Endothelial cell of umbilical vein (primary cell): Measurements from ENCODE around the gene ASMTL. TPM values are rescaled to one million over a fixed set of nuclear protein-coding genes. Genes with fewer than 3 reads are reported as not detected.

Source experiments
- BruUV-seq: library from RNA; stranded (reverse); fragments of 400-500 nt; replicated peaks from 2 replicates; lab custom pipeline; 2021; lab: Mats Ljungman, UMichigan
- CTCF ChIA-PET: fragments of 300-600, 350-600 bp; sonication (Branson Sonifier 250); formaldehyde crosslinking; loops from one replicate; lab custom pipeline; 2021; ENCODE audit warnings: antibody characterized with exemption, inconsistent platforms; lab: Charles Lee
- POLR2A ChIA-PET: fragments of 300-600, 350-600 bp; sonication (Branson Sonifier 250); formaldehyde crosslinking; loops from one replicate; lab custom pipeline; 2021; ENCODE audit warnings: antibody characterized with exemption, inconsistent platforms; lab: Charles Lee
- DNase-seq: peaks from one replicate; pipeline ENCODE4 v3.0.0-alpha.2; 2011; ENCODE audit warnings: low read depth, low spot score
- FAIRE-seq: peaks from 2 replicates; lab custom pipeline; 2011; peaks lifted over from hg19 to GRCh38; lab: Jason Lieb, UNC
- H2AFZ ChIP-seq: 2 replicates; pipeline ENCODE4 v1.6.0; 2012; ENCODE audit warnings: low read depth, low read length, control low read depth, inconsistent platforms
- H3K27ac ChIP-seq: 2 replicates; pipeline ENCODE4 v1.5.1; 2011; ENCODE audit warnings: low read depth, mild to moderate bottlenecking, control low read depth, low read length, moderate library complexity; ENCODE audit not compliant: insufficient read depth
- H3K27me3 ChIP-seq, 2 experiments: 2 replicates each; pipeline versions ENCODE4 v1.6.0 to v1.6.1; 2011; ENCODE audit warnings: low read length in 2 of 2, mixed read lengths in 1 of 2; ENCODE audit not compliant: control insufficient read depth in 2 of 2, insufficient read depth in 2 of 2
- H3K36me3 ChIP-seq, 2 experiments: 2 replicates in 1 of 2; 3 replicates in 1 of 2; pipeline ENCODE4 v1.5.1; 2011; ENCODE audit warnings: low read length in 2 of 2, mild to moderate bottlenecking in 1 of 2, moderate library complexity in 1 of 2; ENCODE audit not compliant: control insufficient read depth in 2 of 2, insufficient read depth in 2 of 2; ENCODE audit errors: extremely low read depth in 1 of 2
- H3K4me1 ChIP-seq: 3 replicates; pipeline ENCODE4 v1.5.1; 2011; ENCODE audit warnings: mild to moderate bottlenecking, low read length; ENCODE audit not compliant: control insufficient read depth, insufficient read depth; ENCODE audit errors: extremely low read depth
- H3K4me2 ChIP-seq: 2 replicates; pipeline ENCODE4 v1.6.1; 2011; ENCODE audit warnings: low read length, control low read depth, mixed read lengths; ENCODE audit not compliant: insufficient read depth
- H3K4me3 ChIP-seq, 3 experiments: fragments of 200-600 bp in 1 of 3; sonication (generic), shearing (Covaris generic) in 1 of 3; replicated peaks in 1 of 3; 2 replicates each; pipeline ENCODE4 v1.5.1; 2011 to 2016; ENCODE audit warnings: control low read depth in 3 of 3, low read length in 3 of 3, mild to moderate bottlenecking in 2 of 3, inconsistent platforms in 1 of 3, low read depth in 1 of 3, moderate library complexity in 1 of 3; ENCODE audit not compliant: insufficient read depth in 1 of 3
- H3K79me2 ChIP-seq: 2 replicates; pipeline ENCODE4 v1.6.0; 2012; ENCODE audit warnings: low read length, inconsistent platforms; ENCODE audit not compliant: control insufficient read depth, insufficient read depth
- H3K9ac ChIP-seq: replicated peaks from 2 replicates; pipeline ENCODE3; 2011; ENCODE audit warnings: low read length, control low read depth; ENCODE audit not compliant: insufficient read depth; ENCODE audit errors: extremely low read depth
- H3K9me1 ChIP-seq: replicated peaks from 3 replicates; pipeline ENCODE4 v1.6.0; 2011; ENCODE audit warnings: mild to moderate bottlenecking, low read length; ENCODE audit not compliant: control insufficient read depth, insufficient read depth; ENCODE audit errors: extremely low read depth
- H3K9me3 ChIP-seq: replicated peaks from 2 replicates; pipeline ENCODE4 v1.5.1; 2012; ENCODE audit warnings: low read length, inconsistent platforms; ENCODE audit not compliant: control insufficient read depth, insufficient read depth
- H4K20me1 ChIP-seq: replicated peaks from 2 replicates; pipeline ENCODE3; 2011; ENCODE audit warnings: mild to moderate bottlenecking, low read length; ENCODE audit not compliant: control insufficient read depth, insufficient read depth; ENCODE audit errors: extremely low read depth
- CTCF ChIP-seq, 2 donors: IDR thresholded peaks; 1 replicate in 1 of 2; 2 replicates in 1 of 2; pipeline ENCODE4 v1.5.1; 2011; ENCODE audit warnings: low read length in 2 of 2, mild to moderate bottlenecking in 2 of 2, moderate library complexity in 2 of 2, control low read depth in 1 of 2, inconsistent platforms in 1 of 2, low read depth in 1 of 2; ENCODE audit not compliant: insufficient read depth in 1 of 2; ENCODE audit errors: extremely low read depth in 1 of 2
- EZH2 ChIP-seq: IDR thresholded peaks from 2 replicates; pipeline ENCODE4 v1.6.1; 2012; ENCODE audit warnings: borderline replicate concordance, low read depth, mild to moderate bottlenecking, moderate library complexity, low read length, inconsistent platforms; ENCODE audit not compliant: severe bottlenecking
- FOS ChIP-seq: IDR thresholded peaks from 2 replicates; pipeline ENCODE4 v1.6.1; 2011; ENCODE audit warnings: mild to moderate bottlenecking, low read length, moderate library complexity, borderline replicate concordance; ENCODE audit not compliant: insufficient read depth
- GATA2 ChIP-seq: IDR thresholded peaks from 2 replicates; pipeline ENCODE4 v1.7.0; 2011; ENCODE audit warnings: low read depth, mild to moderate bottlenecking, moderate library complexity, mixed read lengths, low read length; ENCODE audit not compliant: insufficient read length, insufficient read depth
- JUN ChIP-seq: IDR thresholded peaks from 2 replicates; pipeline ENCODE4 v1.6.1; 2011; ENCODE audit warnings: borderline replicate concordance, low read depth; ENCODE audit not compliant: insufficient read length, insufficient read depth
- MYC ChIP-seq: IDR thresholded peaks from one replicate; pipeline ENCODE4 v1.6.1; 2011; ENCODE audit warnings: mild to moderate bottlenecking, low read depth, low read length
- POLR2A ChIP-seq: IDR thresholded peaks from 2 replicates; pipeline ENCODE4 v1.6.1; 2012; ENCODE audit warnings: low read depth, mild to moderate bottlenecking, control low read depth, low read length
- POLR2AphosphoS5 ChIP-seq: IDR thresholded peaks from 2 replicates; pipeline ENCODE4 v1.6.1; 2012; ENCODE audit warnings: low read depth, mild to moderate bottlenecking, control low read depth, low read length, moderate library complexity; ENCODE audit not compliant: insufficient read depth
- dilution Hi-C: fragments of 300-500 bp; cut with MboI; formaldehyde crosslinking; loops from one replicate; pipeline ENCODE4 v1.15.0; 2019; ENCODE audit warnings: low sequenced_read_pairs; ENCODE audit not compliant: extremely low pct_ligation_motif_present
- intact Hi-C: fragments of 100-400 bp; cut with micrococcal nuclease; formaldehyde crosslinking; loops from one replicate; pipeline ENCODE4 v1.10.0; 2022
- polyA plus RNA-seq, 4 experiments: library from polyadenylated mRNA; depleted of rRNA in 3 of 4; stranded (reverse) in 3 of 4; unstranded in 1 of 4; fragments of >200 nt; gene quantifications; 2 replicates each; pipeline versions ENCODE4 v1.2.1 to v1.2.3, GENCODE V29; 2011 to 2012; ENCODE audit warnings: missing spikeins in 1 of 4
- total RNA-seq: library from RNA; stranded (reverse); gene quantifications from 2 replicates; pipeline ENCODE4 v1.2.3, GENCODE V29; 2021
- TF ChIP-seq, protein P1 (sequence below): IDR thresholded peaks from 2 replicates; pipeline ENCODE4 v1.6.1; 2011; ENCODE audit not compliant: insufficient read depth, insufficient read length

Gene ASMTL
- total and polyA plus RNA-seq, 2 donors (not counting 3 experiments of a cell fraction or from before 2014, with no cell fraction given): 27.1 to 29.9 TPM

DNA sequence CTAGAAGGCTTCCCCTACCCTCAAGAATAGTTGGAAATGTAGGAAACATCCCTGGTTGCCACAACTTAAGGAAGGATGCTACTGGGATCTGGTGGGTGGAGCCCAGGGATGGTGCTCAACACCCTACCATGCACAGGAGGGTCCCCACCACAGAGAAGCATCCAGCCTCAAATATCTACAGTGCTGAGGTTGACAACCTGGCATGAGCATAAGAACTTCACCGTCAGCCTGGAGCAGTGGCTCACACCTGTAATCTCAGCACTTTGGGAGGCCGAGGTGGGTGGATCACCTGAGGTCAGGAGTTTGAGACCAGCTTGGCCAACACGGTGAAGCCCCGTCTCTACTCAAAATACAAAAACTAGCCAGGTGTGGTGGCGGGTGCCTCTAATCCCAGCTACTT is 24.0 kb upstream of the ASMTL start:
- CTCF ChIA-PET: no interaction called here
- TF ChIP-seq, protein P1, sequence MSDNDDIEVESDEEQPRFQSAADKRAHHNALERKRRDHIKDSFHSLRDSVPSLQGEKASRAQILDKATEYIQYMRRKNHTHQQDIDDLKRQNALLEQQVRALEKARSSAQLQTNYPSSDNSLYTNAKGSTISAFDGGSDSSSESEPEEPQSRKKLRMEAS: no peak
- no peak for TF ChIP-seq FOS
- TF ChIP-seq MYC: no peak
- no peak for TF ChIP-seq POLR2A
- no peak for TF ChIP-seq GATA2
- TF ChIP-seq EZH2: no peak
- no peak for TF ChIP-seq JUN
- no peak for TF ChIP-seq CTCF (IDR thresholded peaks at IDR 0.05; ENCODE audit: extremely low read depth in 1 of 2, insufficient read depth in 1 of 2, low read depth in 1 of 2, low read length in 2 of 2)
- TF ChIP-seq POLR2AphosphoS5: no peak
- no peaks in the 10 kb centered on the region for H3K27me3 ChIP-seq
- no peaks in the 10 kb centered on the region for H3K79me2 ChIP-seq
- POLR2A ChIA-PET: no interaction called here
- H3K27ac ChIP-seq: no peak overlapping the region
- no peaks in the 10 kb centered on the region for H4K20me1 ChIP-seq
- H3K9ac ChIP-seq: no peak overlapping the region
- intact Hi-C loops: no loop called here
- no peak overlapping the region for H3K4me3 ChIP-seq
- no peaks in the 10 kb centered on the region for H3K9me1 ChIP-seq
- FAIRE-seq (no peak), DNase-seq (no peak)
- BruUV-seq: no TSS peak
- no peaks in the 10 kb centered on the region for H3K36me3 ChIP-seq
- H2AFZ ChIP-seq: no peak overlapping the region
- no peak overlapping the region for H3K4me2 ChIP-seq
- H3K9me3 ChIP-seq: no peaks in the 10 kb centered on the region
- H3K4me1 ChIP-seq: peaks cover 2% of the 10 kb centered on the region
- dilution Hi-C loops: no loop called here
